GM18526 (cell line): ENCODE data around the gene ZBP1.

Source experiments
- POLR2A ChIP-seq: IDR thresholded peaks from 3 replicates; pipeline ENCODE4 v1.6.1; 2011; ENCODE audit not compliant: insufficient read length; ENCODE audit errors: extremely low read depth

The ZBP1 gene

DNA sequence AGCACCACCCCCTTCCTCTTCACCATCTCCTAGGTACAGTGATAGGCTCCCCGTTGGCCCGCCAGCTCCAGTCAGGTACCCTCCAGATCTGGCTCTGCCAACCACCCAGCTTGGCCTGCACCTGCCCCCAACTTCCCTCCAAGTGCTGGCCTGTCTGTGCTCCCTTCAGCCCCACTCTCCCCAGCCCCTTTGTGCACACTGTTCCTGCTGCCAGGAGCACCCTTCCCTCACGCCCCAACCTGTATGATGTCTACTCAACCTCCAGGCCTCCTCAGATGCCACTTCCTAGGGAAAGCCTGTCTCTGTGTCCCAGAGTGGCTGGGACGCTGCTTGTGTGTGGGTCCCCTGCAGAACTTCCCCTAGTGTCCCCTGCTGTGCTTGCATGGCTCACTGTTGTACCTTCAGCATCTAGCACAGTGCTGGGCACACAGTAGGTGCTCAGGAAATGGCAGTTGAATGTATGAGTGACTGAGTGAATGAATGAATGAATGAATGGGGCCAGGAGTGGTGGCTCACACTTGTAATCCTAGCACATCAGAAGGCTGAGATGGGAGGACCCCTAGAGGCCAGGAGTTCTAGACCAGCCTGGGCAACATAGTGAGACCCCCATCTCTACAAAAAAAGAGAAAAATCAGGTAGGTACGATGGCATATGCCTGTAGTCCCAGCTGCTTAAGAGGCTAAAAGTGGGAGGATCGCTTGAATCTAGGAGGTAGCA lies 3.0 kb downstream of the ZBP1 start:
- TF ChIP-seq POLR2A = no peak

DNA sequence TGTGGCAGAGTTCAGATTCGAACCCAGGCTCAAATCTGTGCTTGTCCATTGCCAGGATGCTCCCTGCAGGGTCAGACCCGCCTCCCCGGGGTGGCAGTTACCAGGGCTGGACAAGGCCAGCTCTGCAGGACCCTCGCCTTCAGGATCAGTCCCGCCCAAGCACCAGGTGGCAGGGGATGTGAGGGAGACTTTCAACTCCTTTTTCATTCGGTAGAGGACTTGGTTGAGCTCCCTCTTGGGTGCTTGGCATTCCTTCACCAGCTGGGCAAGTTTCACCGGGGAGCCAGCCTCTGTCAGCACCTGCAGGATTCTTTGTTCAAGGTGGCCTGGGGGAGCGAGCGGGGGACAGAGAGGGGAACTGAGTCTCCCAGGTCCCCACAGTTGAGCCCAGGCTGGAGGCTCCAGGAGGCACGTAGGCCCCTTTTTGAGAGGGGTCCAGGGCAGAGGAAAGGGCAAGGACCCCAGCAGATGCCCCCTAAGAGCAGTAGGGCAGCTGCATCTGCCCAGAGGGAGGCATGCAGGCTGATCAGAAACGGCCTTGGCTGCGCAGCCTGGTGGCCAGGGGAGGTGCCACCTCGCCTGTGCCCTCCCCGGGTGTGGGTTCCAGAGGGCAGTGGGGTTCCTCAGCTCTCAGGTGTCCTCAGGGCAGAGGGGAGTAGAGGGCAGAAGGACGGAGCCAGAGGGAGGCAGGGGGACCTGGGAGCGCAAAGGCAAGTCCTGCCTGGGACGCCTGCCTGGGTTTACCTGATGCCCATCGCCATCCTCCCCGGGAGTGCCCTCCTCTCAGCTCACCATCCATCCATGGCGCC lies 3.9 kb downstream of the ZBP1 start:
- no peak for TF ChIP-seq POLR2A

DNA sequence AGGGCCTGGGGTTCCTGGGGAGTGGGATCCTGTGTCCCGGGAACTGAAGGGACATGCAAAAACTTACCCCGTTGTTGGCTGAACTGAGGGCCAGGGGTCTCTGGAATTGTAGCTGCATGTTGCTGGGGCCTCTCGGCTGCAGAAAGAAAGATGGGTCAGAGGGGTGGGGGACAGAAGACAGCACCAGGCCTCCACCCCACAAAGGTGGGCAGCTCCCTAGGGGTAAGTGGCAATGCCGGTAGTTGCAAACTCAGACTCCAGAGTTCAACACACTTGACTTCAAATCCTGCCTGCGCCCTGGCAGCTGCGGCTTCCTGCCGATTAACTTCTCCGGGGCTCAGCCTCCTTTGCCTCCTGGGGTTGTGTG lies 4.8 kb downstream of the ZBP1 start:
- TF ChIP-seq POLR2A = no peak

DNA sequence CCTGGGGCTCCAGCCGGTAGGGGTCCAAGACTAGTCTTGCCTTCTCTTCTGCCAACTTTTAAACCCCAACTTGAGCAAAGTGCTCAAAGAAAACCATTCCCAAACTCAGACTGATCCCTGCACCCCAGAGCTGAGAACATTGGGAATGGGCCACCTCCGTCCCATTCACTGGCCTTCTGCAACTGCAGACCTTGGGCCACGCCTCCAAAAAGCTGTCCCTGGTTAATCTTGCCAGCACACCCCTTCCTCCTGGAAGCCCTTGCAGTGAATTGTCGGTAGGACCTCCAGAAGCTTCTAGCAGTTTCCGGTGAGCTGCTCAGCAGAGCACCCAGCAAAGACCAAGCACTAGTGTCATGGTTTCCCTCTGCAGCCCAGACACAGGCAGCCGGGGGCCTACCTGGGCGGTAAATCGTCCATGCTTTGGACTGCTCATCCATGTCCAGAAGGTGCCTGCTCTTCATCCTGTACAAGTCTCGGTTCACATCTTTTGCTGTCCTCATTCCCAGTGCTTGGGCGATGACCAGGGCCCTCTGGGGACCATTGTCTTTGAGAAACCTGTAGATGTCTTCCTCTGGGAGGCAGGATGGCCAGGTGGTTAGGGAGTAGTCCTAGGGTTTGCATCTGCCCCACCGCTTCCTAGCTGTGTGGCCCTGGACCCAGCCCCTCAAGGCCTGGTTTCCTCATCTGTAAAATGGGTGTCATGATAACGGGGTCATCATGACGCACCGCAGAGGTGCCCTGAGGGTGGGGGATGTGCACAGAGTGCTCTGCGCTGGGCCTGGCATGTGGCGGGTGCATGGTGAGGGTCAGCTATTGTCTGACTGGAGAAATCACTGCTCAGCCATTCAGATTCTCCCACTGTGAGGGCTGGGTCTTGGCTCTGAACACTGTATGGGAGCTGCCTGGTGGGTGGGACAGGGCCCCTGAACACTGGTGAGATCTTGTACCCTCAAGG lies 5.5 kb downstream of the ZBP1 start:
- no peak for TF ChIP-seq POLR2A

DNA sequence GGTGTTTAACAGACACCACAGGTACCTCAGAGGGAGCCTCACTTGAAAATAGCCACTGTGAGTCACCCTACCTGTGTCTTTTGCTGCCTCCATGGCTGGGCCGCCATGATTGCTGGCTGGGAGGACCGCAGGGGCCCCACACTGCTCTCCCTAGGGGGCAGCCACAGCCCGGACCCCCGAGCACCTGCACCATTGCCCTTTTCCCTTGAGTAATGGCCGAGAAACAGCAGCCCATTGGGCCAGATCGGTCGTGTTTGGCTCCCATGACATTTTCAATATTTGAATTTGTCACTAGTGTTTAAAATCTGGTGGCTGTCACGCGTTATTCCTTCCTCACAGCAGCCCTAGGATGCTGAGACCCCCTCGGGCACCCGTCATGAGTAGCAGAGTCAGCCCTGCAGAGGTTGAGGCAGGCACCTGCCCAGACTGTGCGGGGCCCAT lies 6.7 kb downstream of the ZBP1 start:
- TF ChIP-seq POLR2A = no peak

DNA sequence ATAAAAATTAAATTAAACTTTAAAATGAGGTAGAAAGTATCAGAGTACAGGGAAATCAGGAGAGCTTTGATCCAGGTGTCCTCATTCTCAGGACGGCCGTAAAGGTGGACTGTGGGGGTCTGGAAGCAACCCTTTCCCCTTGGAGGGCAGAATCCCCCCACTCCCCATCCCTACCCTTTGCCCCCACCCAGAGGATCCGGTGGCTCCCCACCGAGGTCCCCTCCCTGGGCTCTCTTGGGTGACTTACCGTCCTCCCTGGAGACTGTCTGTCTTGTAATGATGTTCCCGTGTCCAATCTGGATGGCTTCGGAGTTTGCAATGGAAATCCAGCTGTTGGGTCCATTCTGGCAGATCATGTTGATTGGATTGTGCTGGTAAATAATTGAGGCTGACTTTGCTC lies 7.3 kb downstream of the ZBP1 start:
- no peak for TF ChIP-seq POLR2A

DNA sequence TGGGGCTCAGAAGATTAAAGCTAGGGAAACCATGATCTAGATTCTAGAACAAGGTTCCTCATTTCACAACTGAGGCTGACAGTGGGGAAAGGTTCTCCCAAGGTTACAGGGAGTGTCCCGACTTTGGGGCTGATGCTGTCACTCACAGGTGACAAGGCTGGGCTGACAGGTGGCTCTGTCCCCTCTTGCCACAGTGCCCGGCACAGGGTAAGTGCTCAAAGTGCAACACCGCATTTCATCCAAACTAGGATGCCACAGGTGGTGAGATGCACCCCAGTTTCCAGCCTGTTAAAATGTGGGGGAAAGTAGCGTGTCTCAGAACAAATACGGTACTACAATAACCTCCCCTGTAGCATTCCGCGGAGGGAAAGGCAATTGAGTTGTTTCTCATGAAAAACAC lies 7.8 kb downstream of the ZBP1 start:
- TF ChIP-seq POLR2A = no peak

DNA sequence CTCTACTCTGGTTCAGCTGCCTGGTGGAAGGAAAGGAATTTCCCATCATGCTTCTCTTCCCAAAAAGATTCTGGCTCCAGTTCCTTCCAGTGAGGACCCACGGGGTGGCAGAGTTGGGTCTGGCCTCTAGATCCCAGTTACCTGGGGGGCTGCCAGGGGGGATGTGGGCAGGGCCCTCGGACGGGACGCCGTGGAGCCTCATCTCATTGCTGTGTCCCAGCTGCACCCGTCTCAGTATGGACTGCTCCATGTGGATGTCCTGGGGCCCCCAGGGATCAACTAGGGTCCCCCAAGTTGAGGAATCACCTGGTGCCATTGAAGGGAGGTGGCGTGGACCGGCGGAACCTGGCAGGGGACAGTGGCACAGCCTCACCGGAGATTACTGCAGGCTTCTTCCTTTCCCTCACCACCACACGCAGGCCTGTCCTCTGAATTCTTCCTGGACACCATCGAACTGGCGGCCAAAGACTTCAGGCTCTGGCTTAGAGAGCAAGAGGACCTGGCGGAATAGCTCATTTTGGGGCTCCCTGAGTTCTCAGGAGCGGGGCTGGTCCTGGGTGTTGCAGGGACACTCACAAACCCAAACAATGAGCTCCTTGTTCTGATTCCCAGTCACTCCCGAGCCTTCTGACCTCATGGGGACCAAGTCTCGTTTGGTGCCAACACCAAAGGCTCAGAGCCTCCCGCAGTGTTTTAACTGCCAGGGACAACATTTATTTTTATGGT lies 8.5 kb downstream of the ZBP1 start:
- no peak for TF ChIP-seq POLR2A

DNA sequence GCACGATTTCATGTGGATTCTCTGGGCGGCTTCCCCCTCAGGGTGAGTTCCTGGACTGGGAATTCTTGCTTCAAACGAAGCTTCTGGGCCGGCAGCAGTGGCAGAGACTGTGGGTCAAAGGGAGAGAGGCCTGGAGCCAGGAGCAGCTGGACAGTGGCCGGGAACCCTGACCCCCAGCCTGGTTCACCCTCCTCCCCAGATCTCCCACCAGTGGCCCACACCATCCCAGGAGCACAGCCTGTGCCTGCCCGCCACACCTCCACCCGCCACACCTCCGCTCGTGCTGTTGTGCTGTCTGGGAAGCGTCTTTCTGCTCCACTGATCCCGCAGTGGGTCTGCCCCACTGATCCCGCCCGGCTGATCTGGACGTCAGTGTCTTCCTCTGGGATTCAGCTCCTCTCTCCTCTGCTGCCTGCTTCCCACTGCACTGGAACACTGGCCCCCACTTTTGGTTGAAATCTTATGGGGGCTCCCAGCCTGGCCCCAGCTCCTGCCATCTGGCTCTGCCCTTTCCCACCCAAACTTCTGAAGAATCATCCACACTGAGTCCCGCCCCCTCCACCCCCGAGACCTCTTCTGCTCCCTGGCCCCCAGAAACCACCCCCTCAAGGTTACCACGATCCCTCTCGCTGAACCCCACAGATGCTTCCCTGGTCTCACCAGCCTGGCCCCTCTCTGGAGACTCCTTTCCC lies 9.8 kb downstream of the ZBP1 start:
- TF ChIP-seq POLR2A = no peak

DNA sequence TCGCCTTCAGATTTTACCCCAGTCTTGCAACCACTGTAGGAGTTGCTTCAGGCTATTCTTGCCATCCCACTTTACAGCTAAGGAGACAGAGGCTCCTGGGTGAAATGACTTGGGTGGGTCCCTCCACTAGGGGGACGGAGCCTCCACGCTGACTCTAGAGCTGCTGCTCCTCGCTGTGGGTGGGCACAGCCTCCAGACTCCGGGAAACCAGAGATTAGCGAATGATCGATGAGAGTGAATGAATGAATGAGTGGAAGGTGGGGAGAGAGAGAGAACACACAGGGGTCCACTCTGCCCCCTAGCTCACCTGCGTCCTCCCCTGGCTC lies 10.4 kb downstream of the ZBP1 start:
- TF ChIP-seq POLR2A = no peak

DNA sequence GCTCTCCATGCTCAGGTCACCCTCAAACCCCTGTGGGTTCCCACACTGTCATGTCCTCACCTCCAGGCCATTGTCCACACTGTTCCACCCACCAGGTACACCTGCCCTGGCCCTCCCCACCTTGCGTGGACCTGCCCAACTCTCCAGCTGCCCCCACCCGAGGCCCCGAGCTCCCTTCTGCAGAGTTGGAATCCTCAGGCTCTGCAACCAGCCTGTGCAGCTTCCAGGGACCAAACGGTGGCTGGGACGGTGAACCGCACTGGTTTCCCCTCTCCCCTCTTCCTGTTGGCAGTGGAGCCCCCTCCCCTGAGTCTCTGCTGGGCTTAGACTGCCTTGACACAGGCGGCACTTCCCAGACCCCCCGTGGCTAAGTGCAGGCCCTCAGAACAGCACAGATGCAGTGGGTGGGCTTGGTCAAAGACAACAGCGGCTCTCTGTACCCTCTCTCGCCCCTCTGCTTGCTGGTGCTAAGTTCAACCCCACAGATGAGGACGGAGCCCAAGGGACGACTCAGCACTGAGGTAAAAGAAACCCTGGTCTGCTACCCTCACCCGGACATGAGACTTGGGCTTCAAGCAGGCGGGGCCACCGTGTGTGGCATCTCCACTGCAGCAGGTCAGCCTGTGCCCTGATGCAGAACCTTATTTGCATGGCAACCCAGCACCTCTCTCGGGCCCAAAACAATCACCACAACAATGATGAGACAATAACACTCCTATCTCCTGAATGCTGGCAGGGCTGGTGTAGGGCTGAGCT lies 11.0 kb downstream of the ZBP1 start:
- TF ChIP-seq POLR2A = no peak

DNA sequence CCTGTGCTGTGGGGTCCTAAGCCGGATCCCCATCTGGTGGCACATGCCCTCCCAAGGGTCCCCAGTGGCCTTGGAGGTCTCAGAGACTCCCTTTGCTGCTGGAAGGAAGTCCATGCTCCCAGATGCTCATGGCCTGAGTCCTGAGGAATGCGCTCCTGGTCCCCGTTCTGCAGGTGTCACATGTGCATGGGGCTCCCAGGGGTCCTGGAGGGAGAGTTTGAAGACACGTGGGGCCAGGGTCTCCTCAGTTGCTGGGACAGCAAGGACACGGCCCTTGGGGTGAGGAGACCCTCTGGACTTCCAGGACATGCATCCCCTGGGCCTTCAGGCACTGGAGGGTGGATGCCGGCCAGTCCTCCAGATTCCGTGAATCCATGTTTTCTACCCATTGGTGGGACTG lies 11.7 kb downstream of the ZBP1 start:
- TF ChIP-seq POLR2A = no peak

DNA sequence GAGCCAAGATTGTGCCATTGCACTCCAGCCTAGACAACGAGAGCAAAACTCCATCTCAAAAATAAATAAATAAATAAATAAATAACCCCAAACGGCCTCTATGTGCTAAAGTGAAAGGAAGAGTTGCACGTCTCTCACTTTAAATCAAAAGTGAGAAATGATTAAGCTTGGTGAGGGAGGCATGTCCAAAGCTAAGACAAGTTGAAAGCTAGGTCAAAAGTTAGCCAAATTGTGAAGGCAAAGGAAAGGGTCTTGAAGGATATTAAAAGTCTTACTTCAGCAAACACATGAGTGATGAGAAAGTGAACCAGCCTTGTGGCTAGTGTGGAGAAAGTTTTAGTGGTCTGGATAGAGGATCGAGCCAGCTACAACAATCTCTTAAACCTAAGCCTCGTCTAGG lies 14.3 kb downstream of the ZBP1 start:
- no peak for TF ChIP-seq POLR2A

DNA sequence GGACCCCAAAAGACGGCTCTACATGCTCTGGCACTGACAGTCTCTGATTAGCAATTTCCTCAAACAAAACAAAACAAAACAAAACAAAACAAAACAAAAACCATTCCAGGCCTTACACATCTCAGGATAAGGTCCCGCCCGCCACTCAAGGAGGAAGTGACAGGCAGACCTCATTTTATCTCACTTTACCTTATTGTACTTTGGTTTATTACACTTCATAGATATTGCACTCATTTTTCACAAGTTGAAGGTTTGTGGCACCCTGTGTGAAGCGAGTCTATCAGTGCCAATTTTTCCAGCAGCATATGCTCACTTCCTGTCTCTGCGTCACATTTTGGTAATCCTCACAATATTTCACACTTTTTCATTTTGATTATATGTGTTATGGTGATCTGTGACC lies 15.2 kb downstream of the ZBP1 start:
- TF ChIP-seq POLR2A = no peak

DNA sequence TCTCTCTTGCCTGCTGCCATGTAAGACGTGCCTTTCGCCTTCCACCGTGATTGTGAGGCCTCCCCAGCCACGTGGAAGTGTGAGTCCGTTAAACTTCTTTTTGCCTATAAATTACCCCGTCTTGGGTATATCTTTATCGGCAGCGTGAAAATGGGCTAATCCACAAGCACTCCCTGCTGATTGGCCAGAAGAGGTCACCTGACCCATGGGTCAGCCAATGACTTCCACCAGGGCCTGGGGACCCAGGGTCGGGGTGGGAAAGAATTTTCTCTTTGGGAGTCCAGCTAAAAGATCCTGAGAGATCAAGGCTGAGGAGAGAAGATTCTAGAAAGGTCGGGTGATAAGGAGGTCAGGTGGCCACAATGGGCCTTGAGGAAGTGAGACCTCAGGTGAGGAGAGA lies 17.1 kb downstream of the ZBP1 start:
- no peak for TF ChIP-seq POLR2A
